GM18909 (cell line): Measurements from ENCODE around the gene ADAMTS2.

Experiments
- ATAC-seq: cut with Tn5 transposase; IDR thresholded peaks from one replicate; pipeline ENCODE4 v1.9.1; 2021; ENCODE audit warnings: mild to moderate bottlenecking; ENCODE audit not compliant: unreplicated experiment, poor library complexity

ADAMTS2 gene

GRCh38 chr5:179373101-179373934 is 28.1 kb upstream of the ADAMTS2 start:
- no peak for ATAC-seq

GRCh38 chr5:179371681-179372680 is 26.7 kb upstream of the ADAMTS2 start:
- ATAC-seq: no peak

GRCh38 chr5:179371121-179371510 is 25.9 kb upstream of the ADAMTS2 start:
- no peak for ATAC-seq

GRCh38 chr5:179370490-179371120 is 25.3 kb upstream of the ADAMTS2 start:
- ATAC-seq: no peak

- no peak for ATAC-seq
Measured at GRCh38 chr5:179369530-179369884, 24.2 kb upstream of the ADAMTS2 start.

- no peak for ATAC-seq
Measured at GRCh38 chr5:179368806-179369529, 23.7 kb upstream of the ADAMTS2 start.

- ATAC-seq: no peak
Measured at GRCh38 chr5:179368126-179368805, 23.0 kb upstream of the ADAMTS2 start.

- ATAC-seq: no peak
Measured at GRCh38 chr5:179367491-179367890, 22.2 kb upstream of the ADAMTS2 start.

- no peak for ATAC-seq
Measured at GRCh38 chr5:179362355-179362754, 17.1 kb upstream of the ADAMTS2 start.

GRCh38 chr5:179361037-179361603 is 15.9 kb upstream of the ADAMTS2 start:
- no peak for ATAC-seq

GRCh38 chr5:179357031-179357430 is 11.8 kb upstream of the ADAMTS2 start:
- no peak for ATAC-seq

- no peak for ATAC-seq
Measured at GRCh38 chr5:179355976-179356974, 11.0 kb upstream of the ADAMTS2 start.

- no peak for ATAC-seq
Measured at GRCh38 chr5:179354305-179354882, 9.1 kb upstream of the ADAMTS2 start.

- no peak for ATAC-seq
Measured at GRCh38 chr5:179348843-179349242, 3.6 kb upstream of the ADAMTS2 start.

GRCh38 chr5:179348011-179348530 is 2.8 kb upstream of the ADAMTS2 start:
- no peak for ATAC-seq

- no peak for ATAC-seq
Measured at GRCh38 chr5:179347581-179347980, 2.3 kb upstream of the ADAMTS2 start.

- ATAC-seq: no peak
Measured at GRCh38 chr5:179346875-179347274, 1.6 kb upstream of the ADAMTS2 start.
